ENCODE results near the gene SMIM24. TPM values are rescaled to one million over a fixed set of nuclear protein-coding genes. Genes with fewer than 3 reads are reported as not detected.

SMIM24 gene
- total RNA-seq, 1 experiment from 2014 or later, result not detected

DNA sequence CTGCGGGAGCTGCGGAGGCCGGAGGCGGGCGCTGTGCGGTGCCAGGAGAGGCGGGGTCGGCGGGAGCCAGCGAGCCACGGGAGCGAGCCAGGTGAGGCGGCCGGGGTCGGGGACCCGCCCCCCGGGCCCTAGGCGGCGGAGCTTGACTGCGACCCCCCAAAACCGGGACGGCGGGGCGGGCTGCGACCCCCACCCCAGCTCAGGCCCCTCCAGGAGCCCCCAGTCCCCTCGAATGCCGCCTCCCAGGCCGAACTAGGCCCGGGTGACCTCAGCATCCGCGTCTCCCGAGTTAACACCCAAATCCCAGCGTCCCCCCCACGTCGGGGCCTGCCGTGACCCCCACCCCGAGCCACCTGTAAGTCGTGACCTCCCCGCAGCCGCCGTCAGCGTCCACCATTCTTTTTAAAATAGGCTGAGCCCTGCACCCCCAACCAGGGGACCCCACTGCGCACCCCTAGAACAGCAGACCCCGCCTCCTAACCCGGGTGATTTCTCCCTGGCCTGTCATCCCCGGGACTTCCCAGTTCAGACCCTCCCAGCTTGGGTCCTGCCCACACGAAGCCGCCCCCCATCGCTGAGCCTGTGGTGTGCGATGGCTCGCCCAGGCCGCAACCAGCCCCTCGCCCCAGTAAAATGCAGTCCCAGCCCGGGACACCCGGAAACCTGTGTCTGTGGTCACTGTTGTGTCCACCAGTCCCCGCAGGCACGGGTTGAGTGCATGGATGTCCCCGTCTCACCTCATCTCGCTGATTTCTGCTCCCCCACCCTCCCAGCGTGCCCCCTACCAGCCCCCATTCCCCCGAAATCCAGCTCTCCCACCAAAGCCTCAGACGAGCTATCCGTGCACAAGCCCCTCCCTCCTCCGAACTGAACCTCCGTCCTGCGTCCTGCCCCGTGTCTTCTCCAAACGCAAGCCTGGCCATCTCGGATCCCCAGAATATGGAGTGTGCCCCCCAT is 26.3 kb upstream of the SMIM24 start:
- peak; percentile 25 for DNase-seq (ENCODE audit: unreplicated experiment)
- Mint-ChIP-seq H3K4me1 (ENCODE audit: insufficient read depth, unreplicated experiment) (peaks cover 19% of the 10 kb centered on the region), H3K36me3 (ENCODE audit: insufficient read depth, unreplicated experiment) (peaks cover 6% of the 10 kb centered on the region), H3K9me3 (ENCODE audit: unreplicated experiment) (no peaks in the 10 kb centered on the region), H3K4me3 (ENCODE audit: unreplicated experiment) (peak overlapping the region; percentile 83), H3K27ac (ENCODE audit: low read depth, unreplicated experiment) (peak overlapping the region; percentile 97), H3K27me3 (ENCODE audit: insufficient read depth, unreplicated experiment) (no peaks in the 10 kb centered on the region)
- BruUV-seq (replicated peaks), result no TSS peak
- intact Hi-C loops (cut with micrococcal nuclease), result no loop called here
- POLR2A ChIA-PET, result interaction anchor here (0.7 to 1.0 kb wide), 5 partner anchors 32 to 1854 kb away, joined by 3 to 4 read pairs (median 3); partner anchors contain the start of genes DAPK3, MFSD12 and TCF3
- CTCF ChIA-PET, result no interaction called here
- TF ChIP-seq, protein P1, sequence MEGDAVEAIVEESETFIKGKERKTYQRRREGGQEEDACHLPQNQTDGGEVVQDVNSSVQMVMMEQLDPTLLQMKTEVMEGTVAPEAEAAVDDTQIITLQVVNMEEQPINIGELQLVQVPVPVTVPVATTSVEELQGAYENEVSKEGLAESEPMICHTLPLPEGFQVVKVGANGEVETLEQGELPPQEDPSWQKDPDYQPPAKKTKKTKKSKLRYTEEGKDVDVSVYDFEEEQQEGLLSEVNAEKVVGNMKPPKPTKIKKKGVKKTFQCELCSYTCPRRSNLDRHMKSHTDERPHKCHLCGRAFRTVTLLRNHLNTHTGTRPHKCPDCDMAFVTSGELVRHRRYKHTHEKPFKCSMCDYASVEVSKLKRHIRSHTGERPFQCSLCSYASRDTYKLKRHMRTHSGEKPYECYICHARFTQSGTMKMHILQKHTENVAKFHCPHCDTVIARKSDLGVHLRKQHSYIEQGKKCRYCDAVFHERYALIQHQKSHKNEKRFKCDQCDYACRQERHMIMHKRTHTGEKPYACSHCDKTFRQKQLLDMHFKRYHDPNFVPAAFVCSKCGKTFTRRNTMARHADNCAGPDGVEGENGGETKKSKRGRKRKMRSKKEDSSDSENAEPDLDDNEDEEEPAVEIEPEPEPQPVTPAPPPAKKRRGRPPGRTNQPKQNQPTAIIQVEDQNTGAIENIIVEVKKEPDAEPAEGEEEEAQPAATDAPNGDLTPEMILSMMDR (IDR thresholded peaks at IDR 0.05; ENCODE audit: unreplicated experiment), result no peak

DNA sequence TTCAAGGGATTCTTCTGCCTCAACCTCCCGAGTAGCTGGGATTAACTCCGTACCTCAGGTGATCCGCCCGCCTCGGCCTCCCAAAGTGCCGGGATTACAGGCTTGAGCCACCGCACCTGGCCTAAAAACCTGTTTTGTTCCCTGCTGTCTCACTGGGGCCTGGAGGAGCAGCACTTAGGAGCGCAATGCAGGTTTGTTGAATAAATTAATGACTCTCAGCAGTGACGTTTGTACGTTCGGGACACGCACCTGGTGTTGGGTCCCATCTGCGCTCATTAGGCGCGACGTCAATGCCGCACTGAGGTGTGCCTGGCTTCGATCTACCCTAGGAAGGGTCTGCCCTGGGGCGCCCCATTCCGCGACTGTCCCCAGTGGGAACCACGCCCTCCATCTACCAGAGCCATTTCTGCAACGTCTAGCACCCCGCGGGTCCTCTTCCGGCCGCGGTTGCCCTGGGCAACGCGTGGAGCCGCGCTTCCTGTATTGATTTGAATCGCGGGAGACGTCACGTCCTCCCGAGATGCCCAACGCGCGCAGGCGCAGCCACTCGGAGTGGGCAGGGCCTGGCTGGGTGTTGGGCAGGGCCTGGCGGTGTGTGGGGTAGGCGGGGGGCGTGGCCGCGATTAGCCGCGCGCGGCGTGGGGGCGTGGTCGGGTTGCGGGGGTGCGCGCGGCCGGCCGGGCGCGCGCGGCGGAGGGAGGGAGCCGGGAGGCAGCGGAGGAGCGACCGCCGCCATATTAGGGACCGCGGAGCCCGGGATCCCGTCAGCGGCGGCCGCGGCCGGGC is 25.5 kb upstream of the SMIM24 start, which contains the start of gene FZR1:
TSS of gene FZR1 (plus strand) at position 714 of the 786 bp plus-strand sequence. CDS start 16,679 bp downstream, outside the sequence.
- H3K9me3 Mint-ChIP-seq (ENCODE audit: unreplicated experiment), result no peaks in the 10 kb centered on the region
- peak within 1 kb of the TSS; percentile 83 for H3K4me3 Mint-ChIP-seq (ENCODE audit: unreplicated experiment)
- peak within 1 kb of the TSS; percentile 97 for H3K27ac Mint-ChIP-seq (ENCODE audit: low read depth, unreplicated experiment)
- BruUV-seq (replicated peaks), result TSS peak; percentile 88
- POLR2A ChIA-PET, result interaction anchor here (0.9 to 1.0 kb wide), 2 partner anchors 465 to 1854 kb away, joined by 3 read pairs; partner anchors contain the start of genes DAPK3 and TCF3
- DNase-seq (ENCODE audit: unreplicated experiment), result peak; percentile 99
- intact Hi-C loops (cut with micrococcal nuclease), result no loop called here
- no peaks in the 10 kb centered on the region for H3K27me3 Mint-ChIP-seq (ENCODE audit: insufficient read depth, unreplicated experiment)
- H3K4me1 Mint-ChIP-seq (ENCODE audit: insufficient read depth, unreplicated experiment), result peaks cover 23% of the 10 kb centered on the region
- CTCF ChIA-PET, result no interaction called here
- H3K36me3 Mint-ChIP-seq (ENCODE audit: insufficient read depth, unreplicated experiment), result peaks cover 6% of the 10 kb centered on the region
- TF ChIP-seq, protein P1 (IDR thresholded peaks at IDR 0.05; ENCODE audit: unreplicated experiment), result no peak

DNA sequence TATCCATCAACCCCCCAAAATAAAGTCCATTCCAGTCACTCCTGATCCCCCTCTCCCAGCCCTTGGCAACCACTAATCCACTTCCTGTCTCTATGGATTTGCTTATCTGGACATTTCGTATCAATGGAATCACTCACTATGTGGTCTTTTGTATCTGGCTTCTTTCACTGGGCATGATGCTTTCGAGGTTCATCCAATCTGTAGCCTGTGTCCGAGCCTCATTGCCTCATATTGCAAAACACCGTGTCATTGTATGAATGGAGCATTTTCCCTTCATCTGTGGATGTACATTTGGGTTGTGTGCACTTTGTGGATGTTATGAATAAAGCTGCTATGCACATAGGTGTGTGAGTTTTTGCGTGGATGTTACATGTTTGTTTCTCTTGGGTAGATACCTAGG is 24.4 kb upstream of the SMIM24 start:
- Mint-ChIP-seq H3K36me3 (ENCODE audit: insufficient read depth, unreplicated experiment) (peaks cover 10% of the 10 kb centered on the region), H3K4me3 (ENCODE audit: unreplicated experiment) (peak overlapping the region; percentile 83), H3K27me3 (ENCODE audit: insufficient read depth, unreplicated experiment) (no peaks in the 10 kb centered on the region), H3K4me1 (ENCODE audit: insufficient read depth, unreplicated experiment) (peaks cover 20% of the 10 kb centered on the region), H3K9me3 (ENCODE audit: unreplicated experiment) (no peaks in the 10 kb centered on the region), H3K27ac (ENCODE audit: low read depth, unreplicated experiment) (peak overlapping the region; percentile 97)
- DNase-seq (ENCODE audit: unreplicated experiment), result no peak
- BruUV-seq (replicated peaks), result no TSS peak
- ChIA-PET POLR2A (no interaction called here), CTCF (interaction anchor here (0.6 to 1.0 kb wide), 2 partner anchors 18 to 178 kb away, joined by 3 read pairs; no protein-coding TSS in a partner anchor)
- intact Hi-C loops (cut with micrococcal nuclease), result no loop called here
- TF ChIP-seq, protein P1 (IDR thresholded peaks at IDR 0.05; ENCODE audit: unreplicated experiment), result no peak
